Myocyte (in vitro differentiated cells): ENCODE data around the gene VEPH1. TPM values are rescaled to one million over a fixed set of nuclear protein-coding genes. Genes with fewer than 3 reads are reported as not detected.
"Not testable (repeated sequence)": the region's sequence is repeated elsewhere in the genome, so short reads cannot be mapped to it uniquely, and the experiment has no call there.

Source experiments
- DNase-seq: peaks from one replicate; pipeline ENCODE4 v3.0.0-alpha.2; 2012; ENCODE audit warnings: low read depth
- total RNA-seq: library from RNA; depleted of rRNA; stranded (reverse); fragments of >200 nt; gene quantifications from 2 replicates; pipeline ENCODE4 v1.2.3, GENCODE V29; 2014

The VEPH1 gene
- total RNA-seq, 1 donor from 2014 or later, result 17.0 TPM

DNA sequence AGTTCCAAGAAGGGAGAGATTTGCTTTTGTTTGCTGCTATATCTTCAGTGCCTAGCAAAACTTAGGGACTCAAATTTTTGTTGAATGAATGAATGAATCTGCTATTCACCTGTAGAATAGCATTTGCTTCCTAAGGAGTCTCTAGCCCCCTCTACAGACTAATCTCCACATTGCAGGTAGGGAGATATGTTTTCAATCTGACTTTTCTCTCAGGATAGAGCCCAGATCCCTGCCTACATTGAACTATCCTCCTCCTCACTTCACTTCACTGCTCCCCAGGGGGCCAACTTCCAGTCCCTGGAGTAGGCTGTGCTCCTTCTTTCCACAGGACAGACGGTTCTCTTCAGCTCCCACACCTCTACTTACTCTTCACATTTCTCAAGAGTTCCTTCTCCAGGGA is 148.5 kb downstream of the VEPH1 start:
- DNase-seq, result peak; percentile 32

DNA sequence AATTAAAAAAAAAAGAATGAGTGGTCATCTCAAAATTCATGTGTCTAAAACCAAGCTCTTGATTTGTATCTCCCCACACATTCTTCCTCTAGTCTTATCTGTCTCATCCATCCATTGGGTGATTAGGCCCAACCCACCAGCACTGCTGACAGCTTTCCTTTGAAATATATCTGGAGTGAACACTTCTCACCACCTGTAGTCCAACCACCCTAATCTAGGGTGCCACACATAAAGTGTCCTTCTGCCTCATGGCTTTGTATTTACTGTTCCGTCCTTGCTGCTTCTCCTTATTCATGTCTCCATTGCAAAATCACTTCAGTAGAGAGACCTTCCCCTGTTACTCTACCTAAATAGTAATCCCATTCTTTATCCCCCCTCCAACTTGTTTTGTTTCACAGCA is 149.0 kb downstream of the VEPH1 start:
- DNase-seq, result no peak

DNA sequence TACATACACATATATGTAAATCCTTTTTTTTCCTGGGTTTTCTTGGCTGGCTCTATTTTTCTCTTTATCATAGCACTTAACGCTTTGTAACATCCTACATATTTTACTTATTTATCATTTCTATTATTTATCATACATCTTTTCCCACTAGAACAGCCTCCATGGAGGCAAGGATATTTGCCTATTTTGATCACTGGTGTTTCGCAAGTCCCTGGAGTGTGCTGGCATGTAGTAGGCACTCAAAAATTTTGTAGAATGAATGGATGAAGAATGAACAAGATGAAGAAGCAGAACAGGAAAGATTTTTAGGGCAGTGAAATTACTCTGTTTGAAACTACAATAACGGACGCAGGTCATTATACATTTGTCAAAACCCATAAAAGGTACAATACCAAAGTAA is 149.6 kb downstream of the VEPH1 start:
- no peak for DNase-seq

DNA sequence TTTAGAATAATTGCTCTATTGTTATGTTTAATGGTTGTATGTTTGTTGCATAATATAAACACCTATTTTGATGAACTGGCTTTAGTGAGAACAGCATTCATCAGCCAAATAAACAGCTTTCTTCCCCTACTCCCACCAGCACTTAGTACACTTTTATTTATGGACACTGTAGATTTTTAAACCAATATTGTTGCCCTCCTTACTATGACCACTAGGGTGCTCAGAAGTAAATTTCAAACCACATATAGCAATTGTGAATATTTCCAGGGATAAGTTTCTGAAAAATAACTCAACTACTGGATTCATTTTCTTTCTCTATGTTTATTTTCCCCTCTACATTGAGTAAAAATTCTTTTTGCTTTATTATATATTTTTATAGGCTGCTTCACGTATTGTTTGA is 151.2 kb downstream of the VEPH1 start:
- DNase-seq, result no peak

DNA sequence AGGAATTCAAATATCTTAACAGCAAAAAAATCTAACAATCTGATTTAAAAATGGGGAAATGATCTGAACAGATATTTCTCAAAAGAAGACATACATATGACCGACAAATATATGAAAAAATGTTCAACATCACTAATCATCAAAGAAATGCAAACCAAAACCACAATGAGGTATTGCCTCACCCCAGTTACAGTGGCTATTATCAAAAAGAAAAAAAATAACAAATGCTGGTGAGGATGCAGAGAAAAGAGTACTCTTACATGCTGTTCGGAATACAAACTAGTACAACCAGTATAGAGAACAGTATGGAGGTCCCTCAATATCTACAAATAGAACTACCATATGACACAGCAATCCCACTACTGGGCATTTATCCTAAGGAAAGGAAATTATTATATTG is 152.6 kb downstream of the VEPH1 start:
- not testable (repeated sequence) for DNase-seq

DNA sequence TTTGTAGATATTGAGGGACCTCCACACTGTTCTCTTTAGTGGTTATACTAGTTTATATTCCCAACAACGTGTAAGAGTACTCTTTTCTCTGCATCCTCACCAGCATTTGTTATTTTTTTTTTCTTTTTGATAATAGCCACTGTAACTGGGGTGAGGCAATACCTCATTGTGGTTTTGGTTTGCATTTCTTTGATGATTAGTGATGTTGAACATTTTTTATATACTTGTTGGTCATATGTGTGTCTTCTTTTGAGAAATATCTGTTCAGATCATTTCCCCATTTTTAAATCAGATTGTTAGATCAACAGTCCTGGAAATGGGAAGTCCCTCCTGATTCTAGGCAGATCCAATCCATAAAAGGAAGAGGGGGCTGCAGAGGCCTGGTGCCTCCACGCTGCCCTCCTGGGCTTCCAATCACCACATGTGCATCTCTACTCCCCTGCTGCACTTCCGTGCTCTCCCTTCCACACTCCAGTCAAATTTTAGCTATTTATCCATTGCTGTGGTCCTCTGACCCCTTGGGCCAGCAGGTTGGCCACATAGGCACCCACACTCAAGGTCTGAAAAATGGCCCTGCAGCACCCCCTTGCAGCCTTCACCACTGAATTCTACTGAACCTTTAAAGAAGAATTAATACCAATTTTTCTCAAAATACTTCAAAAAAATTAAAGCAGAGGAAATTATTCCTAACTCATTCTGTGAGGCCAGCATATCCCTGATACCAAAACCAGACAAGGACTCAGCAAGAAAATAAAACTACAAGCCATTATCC is 154.7 kb downstream of the VEPH1 start:
- DNase-seq, result not testable (repeated sequence)

DNA sequence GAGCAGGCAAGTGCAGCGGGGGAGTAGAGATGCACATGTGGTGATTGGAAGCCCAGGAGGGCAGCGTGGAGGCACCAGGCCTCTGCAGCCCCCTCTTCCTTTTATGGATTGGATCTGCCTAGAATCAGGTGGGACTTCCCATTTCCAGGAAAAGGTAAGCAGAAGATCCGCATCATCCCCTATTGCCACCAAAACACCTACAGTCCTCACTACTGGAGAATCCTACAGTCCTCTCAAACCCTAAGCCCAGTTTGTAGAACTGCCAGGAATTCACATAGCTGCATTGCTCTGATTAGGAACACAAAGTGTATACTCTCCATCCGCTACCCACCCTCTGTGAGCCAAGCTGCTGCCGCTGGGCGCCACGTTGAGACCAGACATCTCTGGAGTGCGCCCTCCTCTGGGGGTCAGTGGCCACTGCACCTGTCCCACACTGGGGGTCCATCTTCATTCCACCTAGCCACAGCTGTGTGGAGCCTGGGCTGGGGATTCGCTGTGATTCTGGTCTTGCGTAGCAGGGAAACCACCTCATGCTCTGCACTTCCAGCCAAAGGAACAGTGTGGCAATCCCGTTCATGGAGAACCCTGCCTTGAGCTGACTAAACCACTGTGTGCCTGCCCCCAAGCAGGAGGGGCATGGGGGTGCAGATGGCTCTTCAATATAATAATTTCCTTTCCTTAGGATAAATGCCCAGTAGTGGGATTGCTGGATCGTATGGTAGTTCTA is 155.5 kb downstream of the VEPH1 start:
- no peak for DNase-seq

DNA sequence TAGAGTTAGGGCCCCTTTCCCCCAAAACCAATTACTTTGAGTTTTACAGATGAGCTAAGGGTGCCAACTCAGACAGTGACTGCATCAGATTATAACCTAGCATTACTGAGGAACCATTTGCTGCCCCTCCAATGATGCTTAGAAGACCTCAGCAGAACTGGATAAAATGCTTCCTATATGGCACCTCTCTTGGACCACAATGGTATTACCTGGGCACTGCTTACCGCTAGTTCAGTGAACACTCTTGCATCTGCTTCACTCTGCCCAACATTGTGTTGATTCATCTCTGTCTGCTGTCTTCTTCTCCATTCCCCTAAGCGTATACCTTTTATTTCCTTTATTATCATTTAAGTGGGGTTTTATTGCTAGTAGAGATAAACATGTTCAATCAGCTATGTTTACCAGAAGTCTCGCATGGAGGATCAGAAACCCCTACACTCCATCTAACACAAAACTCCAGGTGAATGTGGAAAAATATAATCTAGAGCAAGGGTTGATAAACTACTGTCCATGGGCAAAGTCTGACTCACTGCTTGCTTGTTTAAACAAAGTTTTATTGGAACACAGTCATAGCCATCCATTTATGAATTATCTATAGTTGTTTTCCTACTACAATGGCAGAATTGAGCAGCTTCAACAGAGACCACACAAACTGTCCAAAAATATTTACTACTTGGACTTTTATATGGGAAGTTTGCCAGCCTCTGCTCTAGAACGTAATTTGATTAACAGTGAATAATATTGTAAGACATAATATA is 166.8 kb downstream of the VEPH1 start:
- DNase-seq, result no peak

DNA sequence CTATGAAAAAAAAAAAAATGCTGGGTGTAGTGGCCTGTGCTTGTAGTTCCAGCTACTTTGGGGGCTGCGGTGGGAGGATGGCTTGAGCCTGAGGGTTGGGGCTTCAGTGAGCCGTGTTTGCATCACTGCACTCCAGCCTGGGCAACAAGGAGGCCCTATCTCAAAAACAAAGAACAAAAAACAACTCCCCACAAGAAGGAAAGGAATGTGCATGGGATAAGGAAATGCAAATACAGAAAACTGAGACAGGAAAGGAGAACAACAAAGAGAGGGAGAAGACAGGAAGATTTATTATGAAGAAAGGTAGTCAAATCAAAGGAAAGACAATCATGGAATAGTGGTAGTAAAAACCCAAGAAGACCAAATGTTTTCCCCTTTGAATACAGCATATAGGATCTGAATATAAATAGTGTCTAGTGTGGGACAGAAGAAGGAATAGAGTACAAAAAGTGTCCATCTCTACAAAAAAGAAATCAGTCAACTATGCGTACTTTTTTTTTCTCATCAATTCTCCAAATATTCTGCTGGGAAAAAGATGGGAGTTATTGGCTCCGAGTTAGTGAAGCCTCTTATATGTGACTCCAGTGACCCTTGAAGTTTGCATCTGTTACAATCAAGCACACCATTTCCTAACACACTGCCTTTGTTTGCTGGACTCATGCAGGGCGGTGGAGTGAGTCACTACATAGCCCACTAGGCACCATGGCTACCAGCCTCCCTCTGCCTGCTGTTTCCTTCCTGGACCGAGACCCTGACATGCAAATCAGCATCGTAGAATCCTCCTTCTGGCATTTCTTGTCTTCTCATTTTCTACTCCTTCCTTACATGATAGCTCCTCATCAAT is 167.8 kb downstream of the VEPH1 start:
- peak; percentile 79 for DNase-seq

DNA sequence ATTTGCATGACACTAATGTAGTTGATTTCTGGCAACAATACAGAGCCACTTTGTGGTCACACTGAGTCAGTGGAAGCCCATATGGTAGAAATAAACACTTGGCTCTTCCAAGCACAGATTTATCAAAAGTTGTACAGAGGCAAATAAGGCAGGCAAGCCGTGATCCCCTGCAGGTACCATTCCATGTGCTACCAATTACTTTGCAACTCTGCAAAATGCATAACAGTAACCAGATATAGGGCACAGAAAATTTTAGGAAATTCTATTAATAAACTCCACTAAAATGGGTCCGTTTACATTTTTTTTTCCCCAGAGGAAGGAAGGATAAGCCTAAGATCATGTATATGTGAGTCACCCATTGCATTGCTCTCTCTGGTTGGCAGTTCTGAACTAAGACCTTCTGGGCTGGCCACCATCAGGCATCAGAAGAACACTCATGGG is 169.6 kb downstream of the VEPH1 start:
- DNase-seq, result no peak

DNA sequence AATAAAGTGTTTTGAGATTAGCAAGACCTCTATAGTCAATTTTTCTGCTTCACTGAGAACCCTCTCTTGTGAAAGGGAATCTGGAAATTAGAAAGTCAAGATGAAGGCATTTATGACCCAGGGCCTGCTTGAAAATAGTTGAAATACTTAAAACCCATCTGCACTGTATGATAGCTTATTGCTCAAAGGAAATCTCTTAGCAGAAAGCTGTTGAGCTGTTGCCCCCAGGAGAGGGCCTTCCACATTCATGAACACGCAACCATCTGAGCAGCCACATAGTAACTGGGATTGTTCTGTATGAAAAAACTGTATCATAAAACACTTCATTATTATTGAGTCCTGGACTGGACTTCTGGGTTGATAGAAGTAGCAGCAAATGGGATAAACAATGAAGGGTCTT is 173.0 kb downstream of the VEPH1 start:
- DNase-seq, result no peak

DNA sequence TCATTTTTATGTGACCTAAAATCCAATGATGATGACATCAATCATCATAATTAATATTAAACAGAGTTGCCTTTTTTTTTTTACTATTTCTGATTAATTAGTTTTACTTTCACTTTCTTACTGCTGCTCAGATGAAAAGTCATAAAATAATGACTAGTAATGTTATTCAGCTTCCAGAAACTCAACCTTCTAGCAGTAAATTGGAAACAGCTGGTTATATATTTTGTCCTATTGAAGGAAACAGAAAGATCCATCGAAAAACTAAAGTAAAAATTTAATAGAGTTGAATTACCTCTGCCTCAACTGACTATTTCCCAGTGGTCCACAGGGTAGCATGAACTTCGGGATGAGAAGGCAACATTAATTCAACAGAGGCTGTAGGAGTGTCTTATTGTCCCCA is 173.7 kb downstream of the VEPH1 start:
- no peak for DNase-seq

DNA sequence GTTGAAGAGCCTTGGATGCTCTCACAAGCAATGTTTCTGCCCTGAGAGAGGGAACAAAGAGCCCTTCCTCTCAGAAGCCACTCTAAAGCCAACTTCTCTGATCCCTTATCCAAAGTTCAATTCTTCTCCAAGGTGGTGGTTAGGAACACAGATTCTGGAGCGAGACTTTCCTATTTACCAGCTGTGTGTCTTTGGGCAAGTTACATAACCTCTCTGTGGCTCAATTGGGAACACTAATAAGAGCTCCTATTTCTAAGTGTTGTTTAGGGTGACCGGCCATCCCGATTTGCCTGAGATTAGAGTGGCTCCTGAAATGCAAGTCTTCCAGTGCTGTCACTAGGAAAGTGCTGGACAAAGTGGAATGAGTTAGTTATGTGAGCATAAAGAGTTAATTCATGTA is 175.4 kb downstream of the VEPH1 start:
- DNase-seq, result no peak

DNA sequence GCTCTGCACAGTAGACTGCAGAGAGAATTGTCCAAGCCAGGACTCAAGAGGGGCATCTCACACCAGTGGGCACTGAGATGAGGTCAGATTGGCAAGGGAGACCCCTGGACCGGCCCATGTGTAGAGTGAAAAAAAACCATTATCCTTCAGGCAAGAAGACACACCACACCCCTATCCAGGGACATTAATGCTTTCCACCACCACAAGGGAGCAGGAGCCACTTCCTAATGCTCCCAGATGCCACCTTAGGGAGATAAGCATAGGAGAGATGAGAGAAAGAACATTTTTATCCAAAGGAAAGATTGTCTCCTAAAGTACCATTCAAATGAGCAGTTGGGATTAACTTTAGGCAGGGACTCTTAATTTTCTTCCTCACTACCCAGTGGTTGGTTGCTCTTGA is 176.2 kb downstream of the VEPH1 start:
- no peak for DNase-seq

DNA sequence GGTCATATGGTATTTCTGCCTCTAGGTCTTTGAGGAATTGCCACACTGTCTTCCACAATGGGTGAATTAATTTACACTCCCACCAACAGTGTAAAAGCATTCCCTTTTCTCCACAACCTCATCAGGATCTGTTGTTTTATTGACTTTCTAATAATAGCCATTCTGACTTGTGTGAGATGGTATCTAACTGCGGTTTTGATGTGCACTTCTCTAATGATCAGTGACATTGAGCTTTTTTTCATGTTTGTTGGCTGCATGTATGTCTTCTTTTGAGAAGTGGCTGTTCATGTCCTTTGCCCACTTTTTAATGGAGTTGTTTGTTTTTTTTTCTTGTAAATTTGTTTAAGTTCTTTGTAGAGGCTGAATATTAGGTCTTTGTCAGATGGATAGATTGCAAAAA is 178.3 kb downstream of the VEPH1 start:
- not testable (repeated sequence) for DNase-seq

DNA sequence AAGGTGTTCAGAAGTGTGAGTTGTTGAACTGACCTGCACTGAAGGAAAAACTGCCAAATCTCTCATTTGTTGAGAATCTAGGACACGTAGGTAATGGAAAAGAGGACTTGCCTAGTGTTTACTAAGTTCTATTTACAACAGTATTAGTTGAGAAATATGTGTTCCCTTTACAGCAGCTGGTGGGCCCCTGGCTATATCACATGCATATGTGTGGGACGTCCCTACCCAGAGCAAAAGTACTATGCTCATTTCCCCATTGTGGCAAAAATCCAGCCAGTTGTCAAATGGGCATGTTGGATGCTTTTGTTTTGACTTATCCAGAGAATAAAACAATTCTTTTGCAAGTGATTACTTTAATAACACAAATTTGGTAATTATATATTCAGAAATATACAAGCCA is 179.9 kb downstream of the VEPH1 start:
- no peak for DNase-seq

DNA sequence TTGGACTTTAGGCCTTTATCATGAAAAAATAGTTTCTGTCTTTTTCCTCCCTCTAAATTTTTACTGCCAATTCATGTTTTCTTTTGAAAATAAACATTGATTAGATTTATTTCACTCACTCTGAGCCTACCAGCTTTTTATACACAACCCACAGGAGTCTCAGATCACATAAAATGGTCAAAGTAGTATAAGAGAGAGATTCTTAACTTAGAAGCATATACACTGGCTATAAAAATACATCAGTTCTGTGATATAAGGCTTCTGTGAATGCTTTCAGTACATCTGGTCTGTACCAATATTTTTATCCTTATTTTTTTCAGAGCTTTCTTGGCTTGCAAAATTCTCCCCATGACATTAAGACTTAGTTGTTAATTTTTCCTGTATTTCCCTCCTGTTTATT is 183.5 kb downstream of the VEPH1 start:
- no peak for DNase-seq

DNA sequence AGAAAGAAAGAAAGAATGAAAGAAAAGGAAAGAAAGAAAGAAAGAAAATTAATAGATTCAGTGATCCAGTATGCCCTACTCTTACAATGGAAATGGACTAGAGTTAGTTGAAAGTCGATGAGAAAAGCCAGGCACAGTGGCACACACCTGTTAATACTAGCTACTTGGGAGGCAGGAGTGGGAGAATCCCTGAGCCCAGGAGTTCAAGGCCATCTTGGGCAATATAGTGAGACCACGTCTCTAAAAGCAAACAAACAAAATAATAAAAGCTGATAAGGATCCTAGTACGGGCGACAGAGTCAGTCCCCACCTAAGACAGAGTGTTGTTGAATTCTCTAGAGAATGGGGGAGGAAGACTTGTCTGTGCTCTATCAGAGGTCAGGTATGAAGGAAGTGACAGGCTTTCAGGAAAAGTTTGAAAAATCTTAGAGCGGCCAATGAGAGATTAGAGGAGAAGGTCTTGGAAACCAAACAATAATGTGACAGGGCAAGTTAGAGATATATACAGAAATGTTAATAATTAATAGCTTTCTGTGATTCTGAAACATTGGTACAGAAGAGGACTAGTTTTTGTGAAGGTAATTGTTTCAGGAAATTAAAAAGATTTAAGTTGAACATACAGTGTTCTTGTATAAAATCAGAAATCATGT is 184.5 kb downstream of the VEPH1 start:
- no peak for DNase-seq

DNA sequence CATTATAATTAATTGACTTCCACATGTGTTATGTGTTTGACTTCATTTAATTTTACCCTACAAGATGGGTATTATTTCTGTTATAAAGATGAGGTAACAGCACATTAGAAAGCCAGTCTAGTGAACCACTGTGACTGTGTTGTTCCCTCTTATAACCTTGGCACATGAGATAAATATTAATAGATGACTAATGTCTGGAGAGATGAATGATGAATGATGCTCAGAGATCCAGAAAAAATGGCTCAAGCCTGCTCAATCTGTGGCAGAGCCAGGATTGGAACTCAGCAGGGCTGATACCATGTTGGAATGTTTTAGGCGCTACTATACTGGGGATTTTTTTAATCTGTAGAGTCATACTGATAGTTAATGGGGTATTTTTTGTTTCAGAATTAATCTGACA is 185.3 kb downstream of the VEPH1 start:
- no peak for DNase-seq

DNA sequence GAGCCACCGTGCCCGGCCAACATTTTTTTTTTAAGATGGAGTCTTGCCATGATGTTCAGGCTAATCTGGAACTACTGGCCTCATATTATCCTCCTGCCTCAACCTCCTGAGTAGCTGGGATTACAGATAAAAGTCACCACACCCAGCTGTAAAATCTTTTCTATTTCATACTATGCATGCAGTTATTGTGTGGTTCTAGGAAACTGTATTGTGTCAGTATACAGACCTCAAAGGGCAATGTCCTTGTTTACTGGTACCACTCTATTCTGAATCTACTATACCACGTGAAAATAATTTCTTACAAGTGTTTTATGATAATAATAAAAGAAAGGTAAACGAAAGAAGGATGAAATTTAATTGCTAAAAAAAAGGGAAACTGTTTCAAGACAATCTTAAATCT is 190.0 kb downstream of the VEPH1 start:
- DNase-seq, result no peak

DNA sequence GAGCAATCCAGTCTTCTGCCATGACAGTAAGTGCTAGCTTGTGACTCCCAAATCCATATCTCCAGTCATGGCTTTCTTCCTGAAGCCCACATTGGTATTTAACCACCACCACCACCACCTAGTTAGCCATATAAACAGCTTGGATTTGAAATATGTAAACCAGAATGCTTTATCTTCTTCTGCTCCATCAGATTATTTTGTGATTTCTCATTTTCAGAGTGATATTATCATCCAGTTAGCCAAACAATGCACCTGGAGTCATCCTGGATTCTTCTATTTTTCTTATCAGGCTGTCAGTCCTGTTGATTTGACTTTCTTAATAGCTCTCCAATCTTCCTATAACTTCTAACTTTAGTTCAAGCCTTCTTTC is 190.9 kb downstream of the VEPH1 start:
- no peak for DNase-seq
